ENCODE data around the gene PROX1.
"Not testable (repeated sequence)": the region's sequence is repeated elsewhere in the genome, so short reads cannot be mapped to it uniquely, and the experiment has no call there.

The PROX1 gene

GRCh38 chr1:214072426-214073157 is 84.8 kb downstream of the PROX1 start:
- no peak for DNase-seq (ENCODE audit: low read depth)

GRCh38 chr1:214074477-214074876 is 86.7 kb downstream of the PROX1 start:
- DNase-seq (ENCODE audit: low read depth) = no peak

GRCh38 chr1:214075305-214075998 is 87.7 kb downstream of the PROX1 start:
- DNase-seq (ENCODE audit: low read depth) = no peak

GRCh38 chr1:214075999-214076707 is 88.4 kb downstream of the PROX1 start:
- no peak for DNase-seq (ENCODE audit: low read depth)

- no peak for DNase-seq (ENCODE audit: low read depth)
Observed at GRCh38 chr1:214076708-214077065, 88.9 kb downstream of the PROX1 start.

GRCh38 chr1:214078950-214079349 is 91.2 kb downstream of the PROX1 start:
- no peak for DNase-seq (ENCODE audit: low read depth)

- no peak for DNase-seq (ENCODE audit: low read depth)
Observed at GRCh38 chr1:214085325-214085724, 97.6 kb downstream of the PROX1 start.

- DNase-seq (ENCODE audit: low read depth) = no peak
Observed at GRCh38 chr1:214086945-214087344, 99.2 kb downstream of the PROX1 start.

- DNase-seq (ENCODE audit: low read depth) = not testable (repeated sequence)
Observed at GRCh38 chr1:214089003-214089402, 101.2 kb downstream of the PROX1 start.

All from iris pigment epithelial cell (primary cell).